Measurements from ENCODE around the gene GRIN1.
A peak's percentile ranks its signal among the peaks of the same experiment; 100 is the strongest.

GRIN1 gene

DNA sequence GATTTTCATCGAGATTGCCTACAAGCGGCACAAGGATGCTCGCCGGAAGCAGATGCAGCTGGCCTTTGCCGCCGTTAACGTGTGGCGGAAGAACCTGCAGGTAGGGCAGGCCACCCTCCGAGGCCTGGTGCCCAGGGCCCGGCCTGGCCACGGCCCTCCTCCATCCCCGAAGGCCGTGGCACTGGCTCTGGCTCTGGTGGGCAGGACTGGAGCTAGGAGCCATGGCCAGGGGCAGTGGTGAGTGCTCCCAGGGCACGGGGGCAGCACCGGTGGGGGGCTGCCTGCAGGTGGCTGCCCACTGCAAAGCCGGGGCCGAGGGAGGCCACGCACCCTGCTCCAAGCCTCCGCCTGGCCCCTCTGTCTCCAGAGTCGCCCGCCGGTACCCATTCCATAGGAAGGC, 24.9 kb downstream of the GRIN1 start:
- no peak overlapping the region for H3K9ac ChIP-seq (ENCODE audit: low read depth, low read length, poor library complexity)
- no peak overlapping the region for H3K4ac ChIP-seq (ENCODE audit: low read length)
- peak overlapping the region; percentile 76 for H2AFZ ChIP-seq (ENCODE audit: low read length)
- peaks cover 7 to 22% of the 10 kb centered on the region in 2 donors for H3K4me1 ChIP-seq (ENCODE audit: control insufficient read depth in 2 of 2, insufficient read depth in 1 of 2, low read depth in 1 of 2, low read length in 2 of 2)
- H4K91ac ChIP-seq (ENCODE audit: low read depth, low read length, poor library complexity), result no peak overlapping the region
- peaks cover 2% of the 10 kb centered on the region for H3K79me1 ChIP-seq (ENCODE audit: low read depth, low read length)
- H3K27me3 ChIP-seq (ENCODE audit: control insufficient read depth in 3 of 3, insufficient read depth in 3 of 3, low read depth in 1 of 3, low read length in 3 of 3), result peaks cover 29 to 93% (median 92%) of the 10 kb centered on the region in 3 experiments
- no peak for DNase-seq (ENCODE audit: low spot score)
- no peak overlapping the region for H4K8ac ChIP-seq (ENCODE audit: low read depth, low read length)
- WGBS, 2 donors (ENCODE audit: extremely low coverage in 2 of 2, insufficient read length in 2 of 2, insufficient replicate concordance in 1 of 2), result no CpG with 5 or more reads among the region's 22 CpGs
- H3K4me3 ChIP-seq (ENCODE audit: low read length in 2 of 2), result no peak overlapping the region
- H3K18ac ChIP-seq (ENCODE audit: low read length), result no peak overlapping the region
- no peak overlapping the region for H2BK15ac ChIP-seq (ENCODE audit: low read length)
- no peak overlapping the region for H3K23ac ChIP-seq (ENCODE audit: low read depth, low read length, poor library complexity)
- H3K27ac ChIP-seq (replicated peaks; ENCODE audit: low read length), result no peak overlapping the region
- peak overlapping the region; percentile 3 for H3K14ac ChIP-seq (ENCODE audit: low read length)
- H3K36me3 ChIP-seq (replicated peaks in 1 of 2; ENCODE audit: control insufficient read depth in 2 of 2, insufficient read depth in 2 of 2, low read length in 2 of 2), result no peaks in the 10 kb centered on the region
- no peak overlapping the region for H2BK12ac ChIP-seq (ENCODE audit: low read length)
- H2BK120ac ChIP-seq (ENCODE audit: low read depth, low read length), result no peak overlapping the region
- H2BK5ac ChIP-seq (ENCODE audit: low read length), result peak overlapping the region; percentile 5
- peaks cover 0 to 2% of the 10 kb centered on the region in 2 donors for H3K9me3 ChIP-seq (replicated peaks in 1 of 2; ENCODE audit: control insufficient read depth in 2 of 2, insufficient read depth in 1 of 2, low read depth in 1 of 2, low read length in 2 of 2)
- H2AK5ac ChIP-seq (ENCODE audit: low read depth, low read length), result peak overlapping the region; percentile 63
- no peak overlapping the region for H3K4me2 ChIP-seq (ENCODE audit: insufficient read depth, low read length, poor library complexity, severe bottlenecking)

DNA sequence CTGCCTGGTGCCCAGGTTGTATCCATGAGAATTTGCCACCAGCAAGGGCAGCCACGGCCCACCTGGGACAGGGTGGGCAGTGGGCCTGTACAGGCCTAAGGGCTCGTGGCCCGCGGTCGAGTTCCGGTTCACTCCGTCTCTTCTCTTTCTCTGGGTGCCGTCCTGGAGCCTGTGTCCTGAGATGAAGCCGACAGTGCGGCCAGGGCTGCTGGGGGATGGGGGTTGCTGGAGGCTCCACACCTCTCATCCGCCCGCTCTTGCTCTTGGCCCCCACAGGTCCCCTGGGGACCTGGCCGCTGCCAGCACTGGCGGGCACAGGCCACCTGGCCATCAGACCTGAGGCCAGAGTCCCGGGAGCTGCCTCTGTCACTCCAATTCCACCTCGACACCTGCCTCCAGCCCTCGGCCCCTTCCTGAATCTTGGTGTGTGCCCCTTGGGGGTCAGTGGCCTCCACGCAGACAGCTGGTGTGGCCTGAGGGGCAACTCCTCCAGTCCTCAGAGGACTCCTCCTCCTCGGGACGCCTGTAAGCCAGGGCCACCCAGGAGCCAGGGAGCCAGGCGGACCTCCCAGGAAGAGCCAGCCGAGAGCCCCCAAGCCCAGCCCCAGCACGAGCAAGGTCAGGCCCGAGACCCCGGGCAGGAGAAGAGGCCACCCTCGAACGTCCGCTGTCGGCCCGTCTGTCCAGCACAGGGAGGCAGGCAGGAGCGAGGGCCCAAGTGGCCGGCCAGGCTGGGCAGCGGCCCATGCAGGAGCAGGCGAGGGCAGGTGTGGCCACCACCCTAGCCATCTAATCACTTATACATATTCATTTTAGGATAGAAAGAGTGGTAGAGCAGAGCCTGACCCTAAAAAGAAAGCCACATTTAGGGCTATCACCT, 25.7 kb downstream of the GRIN1 start:
- no peak overlapping the region for H2AFZ ChIP-seq (ENCODE audit: low read length)
- H3K9me3 ChIP-seq (replicated peaks in 1 of 2; ENCODE audit: control insufficient read depth in 2 of 2, insufficient read depth in 1 of 2, low read depth in 1 of 2, low read length in 2 of 2), result peaks cover 0 to 2% of the 10 kb centered on the region in 2 donors
- H3K23ac ChIP-seq (ENCODE audit: low read depth, low read length, poor library complexity), result peak overlapping the region; percentile 55
- H3K27me3 ChIP-seq (ENCODE audit: control insufficient read depth in 3 of 3, insufficient read depth in 3 of 3, low read depth in 1 of 3, low read length in 3 of 3), result peaks cover 32 to 93% (median 92%) of the 10 kb centered on the region in 3 experiments
- DNase-seq (ENCODE audit: low spot score), result no peak
- peak overlapping the region; percentile 43 for H4K8ac ChIP-seq (ENCODE audit: low read depth, low read length)
- H2BK5ac ChIP-seq (ENCODE audit: low read length), result no peak overlapping the region
- no peak overlapping the region for H3K27ac ChIP-seq (replicated peaks; ENCODE audit: low read length)
- H3K4ac ChIP-seq (ENCODE audit: low read length), result no peak overlapping the region
- no peak overlapping the region for H2BK120ac ChIP-seq (ENCODE audit: low read depth, low read length)
- no peak overlapping the region for H4K91ac ChIP-seq (ENCODE audit: low read depth, low read length, poor library complexity)
- peaks cover 2% of the 10 kb centered on the region for H3K79me1 ChIP-seq (ENCODE audit: low read depth, low read length)
- peak overlapping the region; percentile 63 for H2AK5ac ChIP-seq (ENCODE audit: low read depth, low read length)
- no peak overlapping the region for H3K9ac ChIP-seq (ENCODE audit: low read depth, low read length, poor library complexity)
- peaks cover 7 to 23% of the 10 kb centered on the region in 2 donors for H3K4me1 ChIP-seq (ENCODE audit: control insufficient read depth in 2 of 2, insufficient read depth in 1 of 2, low read depth in 1 of 2, low read length in 2 of 2)
- peak overlapping the region; percentile 82 for H3K14ac ChIP-seq (ENCODE audit: low read length)
- H3K4me3 ChIP-seq (ENCODE audit: low read length in 2 of 2), result no peak overlapping the region
- no peak overlapping the region for H3K4me2 ChIP-seq (ENCODE audit: insufficient read depth, low read length, poor library complexity, severe bottlenecking)
- H2BK15ac ChIP-seq (ENCODE audit: low read length), result peak overlapping the region; percentile 64
- no peaks in the 10 kb centered on the region for H3K36me3 ChIP-seq (replicated peaks in 1 of 2; ENCODE audit: control insufficient read depth in 2 of 2, insufficient read depth in 2 of 2, low read length in 2 of 2)
- WGBS, 2 donors (ENCODE audit: extremely low coverage in 2 of 2, insufficient read length in 2 of 2, insufficient replicate concordance in 1 of 2), result no CpG with 5 or more reads among the region's 34 CpGs
- H3K18ac ChIP-seq (ENCODE audit: low read length), result peak overlapping the region; percentile 71
- peak overlapping the region; percentile 84 for H2BK12ac ChIP-seq (ENCODE audit: low read length)

DNA sequence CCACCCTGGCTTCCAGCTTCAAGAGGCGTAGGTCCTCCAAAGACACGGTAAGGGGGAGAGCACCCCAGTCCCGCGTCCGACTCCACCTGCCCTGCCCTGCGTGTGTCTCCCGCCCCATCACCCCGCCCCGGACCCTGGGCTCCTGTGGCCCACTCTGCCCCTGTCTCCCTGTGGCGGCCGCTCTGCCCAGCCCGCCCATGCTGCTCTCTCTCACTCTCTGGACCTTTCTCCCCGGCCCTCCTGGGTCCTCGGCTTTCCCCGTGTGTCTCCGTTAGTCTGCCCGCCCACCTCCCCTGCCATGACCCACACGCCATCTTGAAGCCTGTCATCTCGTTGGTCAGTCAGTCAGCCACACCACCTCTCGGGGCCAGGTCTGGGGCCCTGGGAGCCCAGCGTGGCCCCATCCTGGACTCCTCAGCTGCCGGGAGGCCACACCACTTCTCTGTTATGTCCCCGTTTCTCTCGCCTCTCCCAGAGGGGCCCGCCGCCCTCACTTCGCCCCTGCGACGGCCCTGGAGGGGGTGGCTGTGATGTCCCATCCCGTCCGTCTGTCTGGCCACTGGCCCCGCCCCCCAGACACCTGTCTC, 26.4 kb downstream of the GRIN1 start:
- peak overlapping the region; percentile 37 for H2BK15ac ChIP-seq (ENCODE audit: low read length)
- H3K9me3 ChIP-seq (replicated peaks in 1 of 2; ENCODE audit: control insufficient read depth in 2 of 2, insufficient read depth in 1 of 2, low read depth in 1 of 2, low read length in 2 of 2), result peaks cover 0 to 3% of the 10 kb centered on the region in 2 donors
- H3K9ac ChIP-seq (ENCODE audit: low read depth, low read length, poor library complexity), result no peak overlapping the region
- H2BK5ac ChIP-seq (ENCODE audit: low read length), result no peak overlapping the region
- H3K4ac ChIP-seq (ENCODE audit: low read length), result no peak overlapping the region
- no peak overlapping the region for H3K14ac ChIP-seq (ENCODE audit: low read length)
- no peak overlapping the region for H4K91ac ChIP-seq (ENCODE audit: low read depth, low read length, poor library complexity)
- H2AK5ac ChIP-seq (ENCODE audit: low read depth, low read length), result peak overlapping the region; percentile 56
- H3K18ac ChIP-seq (ENCODE audit: low read length), result no peak overlapping the region
- H3K79me1 ChIP-seq (ENCODE audit: low read depth, low read length), result peaks cover 2% of the 10 kb centered on the region
- no peak overlapping the region for H3K27ac ChIP-seq (replicated peaks; ENCODE audit: low read length)
- no peaks in the 10 kb centered on the region for H3K36me3 ChIP-seq (replicated peaks in 1 of 2; ENCODE audit: control insufficient read depth in 2 of 2, insufficient read depth in 2 of 2, low read length in 2 of 2)
- DNase-seq (ENCODE audit: low spot score), result no peak
- peaks cover 9 to 22% of the 10 kb centered on the region in 2 donors for H3K4me1 ChIP-seq (ENCODE audit: control insufficient read depth in 2 of 2, insufficient read depth in 1 of 2, low read depth in 1 of 2, low read length in 2 of 2)
- H3K4me3 ChIP-seq (ENCODE audit: low read length in 2 of 2), result no peak overlapping the region
- peak overlapping the region; percentile 55 for H3K23ac ChIP-seq (ENCODE audit: low read depth, low read length, poor library complexity)
- peaks cover 36 to 94% (median 92%) of the 10 kb centered on the region in 3 experiments for H3K27me3 ChIP-seq (ENCODE audit: control insufficient read depth in 3 of 3, insufficient read depth in 3 of 3, low read depth in 1 of 3, low read length in 3 of 3)
- no peak overlapping the region for H4K8ac ChIP-seq (ENCODE audit: low read depth, low read length)
- no peak overlapping the region for H2AFZ ChIP-seq (ENCODE audit: low read length)
- H2BK120ac ChIP-seq (ENCODE audit: low read depth, low read length), result no peak overlapping the region
- no CpG with 5 or more reads among the region's 32 CpGs for WGBS, 2 donors (ENCODE audit: extremely low coverage in 2 of 2, insufficient read length in 2 of 2, insufficient replicate concordance in 1 of 2)
- H3K4me2 ChIP-seq (ENCODE audit: insufficient read depth, low read length, poor library complexity, severe bottlenecking), result no peak overlapping the region
- peak overlapping the region; percentile 73 for H2BK12ac ChIP-seq (ENCODE audit: low read length)

All from neuronal stem cell (in vitro differentiated cells).